ENCODE measurements around the gene SLC43A2. TPM values are rescaled to one million over a fixed set of nuclear protein-coding genes. Genes with fewer than 3 reads are reported as not detected.

The SLC43A2 gene
- total RNA-seq, 2 donors from 2014 or later = 9.6 to 22.4 TPM

- DNase-seq (no peak), ATAC-seq (no peak)
- peaks cover 22% of the 10 kb centered on the region for H3K4me1 ChIP-seq
- H3K4me3 ChIP-seq = no peak overlapping the region
- intact Hi-C loops (cut with DNase I) = no loop called here
- H3K27me3 ChIP-seq = no peaks in the 10 kb centered on the region
- peaks cover 5 to 16% of the 10 kb centered on the region in 2 donors for H3K36me3 ChIP-seq (replicated peaks in 1 of 2; ENCODE audit: insufficient read depth in 1 of 2, low read depth in 2 of 2)
- WGBS, 2 donors = 60 to 66% methylated on average over 8 to 9 of the region's 9 CpGs
- no peaks in the 10 kb centered on the region for H3K9me3 ChIP-seq
- no peak overlapping the region for H3K27ac ChIP-seq
- TF ChIP-seq, protein P1, sequence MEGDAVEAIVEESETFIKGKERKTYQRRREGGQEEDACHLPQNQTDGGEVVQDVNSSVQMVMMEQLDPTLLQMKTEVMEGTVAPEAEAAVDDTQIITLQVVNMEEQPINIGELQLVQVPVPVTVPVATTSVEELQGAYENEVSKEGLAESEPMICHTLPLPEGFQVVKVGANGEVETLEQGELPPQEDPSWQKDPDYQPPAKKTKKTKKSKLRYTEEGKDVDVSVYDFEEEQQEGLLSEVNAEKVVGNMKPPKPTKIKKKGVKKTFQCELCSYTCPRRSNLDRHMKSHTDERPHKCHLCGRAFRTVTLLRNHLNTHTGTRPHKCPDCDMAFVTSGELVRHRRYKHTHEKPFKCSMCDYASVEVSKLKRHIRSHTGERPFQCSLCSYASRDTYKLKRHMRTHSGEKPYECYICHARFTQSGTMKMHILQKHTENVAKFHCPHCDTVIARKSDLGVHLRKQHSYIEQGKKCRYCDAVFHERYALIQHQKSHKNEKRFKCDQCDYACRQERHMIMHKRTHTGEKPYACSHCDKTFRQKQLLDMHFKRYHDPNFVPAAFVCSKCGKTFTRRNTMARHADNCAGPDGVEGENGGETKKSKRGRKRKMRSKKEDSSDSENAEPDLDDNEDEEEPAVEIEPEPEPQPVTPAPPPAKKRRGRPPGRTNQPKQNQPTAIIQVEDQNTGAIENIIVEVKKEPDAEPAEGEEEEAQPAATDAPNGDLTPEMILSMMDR (IDR thresholded peaks at IDR 0.05) = no peak
- TF ChIP-seq POLR2A (IDR thresholded peaks at IDR 0.05) = no peak
Observed at GRCh38 chr17:1554751-1555540, 73.7 kb downstream of the SLC43A2 start.

GRCh38 chr17:1553354-1554266 is 75.0 kb downstream of the SLC43A2 start:
- Histone ChIP-seq H3K4me3 (no peak overlapping the region), H3K27me3 (no peaks in the 10 kb centered on the region), H3K27ac (no peak overlapping the region), H3K36me3 (replicated peaks in 1 of 2; ENCODE audit: insufficient read depth in 1 of 2, low read depth in 2 of 2) (peaks cover 5 to 19% of the 10 kb centered on the region in 2 donors), H3K4me1 (peaks cover 10% of the 10 kb centered on the region), H3K9me3 (no peaks in the 10 kb centered on the region)
- intact Hi-C loops (cut with DNase I) = no loop called here
- 86% methylated on average over 12 of the region's 12 CpGs for WGBS, 2 donors
- ATAC-seq (no peak), DNase-seq (no peak)
- TF ChIP-seq, protein P1 (IDR thresholded peaks at IDR 0.05) = no peak
- TF ChIP-seq POLR2A (IDR thresholded peaks at IDR 0.05) = no peak

DNA sequence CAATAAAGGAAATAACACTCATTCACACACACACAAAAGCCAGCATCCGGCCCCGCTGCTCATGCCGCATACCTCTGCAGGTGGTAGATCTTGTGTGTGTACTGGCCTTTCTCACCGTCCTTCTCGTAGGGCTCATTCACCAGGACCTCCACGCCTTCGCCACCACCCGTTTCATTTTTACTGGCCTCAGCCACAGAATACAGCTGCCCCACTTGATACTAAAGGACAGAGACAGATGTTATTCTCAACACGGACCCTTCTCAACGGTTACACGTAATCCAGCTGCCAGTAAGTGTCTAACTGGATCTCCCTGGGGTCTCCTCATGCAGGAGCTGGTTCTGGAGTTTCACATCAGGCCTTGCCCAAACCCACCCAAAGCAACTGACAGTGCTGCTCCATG is 75.7 kb downstream of the SLC43A2 start:
- DNase-seq (no peak), ATAC-seq (no peak)
- no peak overlapping the region for H3K27ac ChIP-seq
- 90% methylated on average over 11 of the region's 11 CpGs for WGBS, 2 donors
- H3K9me3 ChIP-seq = no peaks in the 10 kb centered on the region
- peaks cover 10% of the 10 kb centered on the region for H3K4me1 ChIP-seq
- H3K27me3 ChIP-seq = no peaks in the 10 kb centered on the region
- H3K4me3 ChIP-seq = no peak overlapping the region
- intact Hi-C loops (cut with DNase I) = no loop called here
- TF ChIP-seq, protein P1 (IDR thresholded peaks at IDR 0.05) = no peak
- TF ChIP-seq POLR2A (IDR thresholded peaks at IDR 0.05) = no peak
- peaks cover 5 to 19% of the 10 kb centered on the region in 2 donors for H3K36me3 ChIP-seq (replicated peaks in 1 of 2; ENCODE audit: insufficient read depth in 1 of 2, low read depth in 2 of 2)

- WGBS, 2 donors = 90 to 93% methylated on average over 6 to 12 of the region's 12 CpGs
- Histone ChIP-seq H3K4me1 (peaks cover 10% of the 10 kb centered on the region), H3K4me3 (no peak overlapping the region), H3K27me3 (no peaks in the 10 kb centered on the region), H3K27ac (no peak overlapping the region), H3K36me3 (replicated peaks in 1 of 2; ENCODE audit: insufficient read depth in 1 of 2, low read depth in 2 of 2) (peaks cover 5 to 19% of the 10 kb centered on the region in 2 donors), H3K9me3 (no peaks in the 10 kb centered on the region)
- ATAC-seq (no peak), DNase-seq (no peak)
- intact Hi-C loops (cut with DNase I) = no loop called here
- TF ChIP-seq POLR2A (IDR thresholded peaks at IDR 0.05) = no peak
- TF ChIP-seq, protein P1 (IDR thresholded peaks at IDR 0.05) = no peak
Observed at GRCh38 chr17:1551741-1552140, 76.9 kb downstream of the SLC43A2 start.

Data from body of pancreas (tissue), 4 donors.